GM21423 (cell line): ENCODE measurements around the gene IFNG.

Experiments
- ATAC-seq: cut with Tn5 transposase; IDR thresholded peaks from one replicate; pipeline ENCODE4 v1.9.1; 2021; ENCODE audit warnings: mild to moderate bottlenecking, moderate library complexity; ENCODE audit not compliant: unreplicated experiment

The IFNG gene

GRCh38 chr12:68118096-68118755, 41.3 kb downstream of the IFNG start:
- ATAC-seq, result no peak

- ATAC-seq, result no peak
Measured at GRCh38 chr12:68117661-68118060, 41.9 kb downstream of the IFNG start.

- no peak for ATAC-seq
Measured at GRCh38 chr12:68115281-68115680, 44.3 kb downstream of the IFNG start.

GRCh38 chr12:68114606-68115005, 44.9 kb downstream of the IFNG start:
- ATAC-seq, result no peak

GRCh38 chr12:68113644-68114043, 45.9 kb downstream of the IFNG start:
- no peak for ATAC-seq

- no peak for ATAC-seq
Measured at GRCh38 chr12:68111995-68112394, 47.5 kb downstream of the IFNG start.

- ATAC-seq, result no peak
Measured at GRCh38 chr12:68109444-68110217, 49.9 kb downstream of the IFNG start.

GRCh38 chr12:68109001-68109400, 50.5 kb downstream of the IFNG start:
- no peak for ATAC-seq

GRCh38 chr12:68106660-68107059, 52.9 kb downstream of the IFNG start:
- ATAC-seq, result no peak

- no peak for ATAC-seq
Measured at GRCh38 chr12:68106160-68106559, 53.4 kb downstream of the IFNG start.
